Measurements from ENCODE around the gene BSDC1.

Gene BSDC1

DNA sequence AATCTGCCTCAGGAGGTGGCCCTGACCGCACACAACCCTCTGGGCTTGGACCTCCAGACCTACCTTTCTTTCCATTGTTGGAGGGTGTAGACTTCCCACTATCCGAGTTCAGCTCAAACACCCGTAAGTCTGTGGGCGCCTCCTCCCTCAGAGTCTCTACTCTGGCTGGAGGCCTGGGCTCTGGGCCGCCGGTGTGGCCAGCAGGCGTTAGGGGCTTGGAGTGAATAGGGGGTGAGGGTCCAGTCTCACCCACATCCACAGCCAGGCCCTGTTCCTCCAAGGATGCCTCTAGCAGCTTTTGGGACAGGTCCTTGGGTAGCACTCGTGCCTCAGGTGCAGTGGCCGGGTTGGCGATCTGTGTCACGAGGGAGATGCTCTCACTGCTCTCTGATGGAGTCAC, 18.0 kb downstream of the BSDC1 start:
- TF ChIP-seq ZFX (IDR thresholded peaks at IDR 0.05): no peak
- TF ChIP-seq, protein P1, sequence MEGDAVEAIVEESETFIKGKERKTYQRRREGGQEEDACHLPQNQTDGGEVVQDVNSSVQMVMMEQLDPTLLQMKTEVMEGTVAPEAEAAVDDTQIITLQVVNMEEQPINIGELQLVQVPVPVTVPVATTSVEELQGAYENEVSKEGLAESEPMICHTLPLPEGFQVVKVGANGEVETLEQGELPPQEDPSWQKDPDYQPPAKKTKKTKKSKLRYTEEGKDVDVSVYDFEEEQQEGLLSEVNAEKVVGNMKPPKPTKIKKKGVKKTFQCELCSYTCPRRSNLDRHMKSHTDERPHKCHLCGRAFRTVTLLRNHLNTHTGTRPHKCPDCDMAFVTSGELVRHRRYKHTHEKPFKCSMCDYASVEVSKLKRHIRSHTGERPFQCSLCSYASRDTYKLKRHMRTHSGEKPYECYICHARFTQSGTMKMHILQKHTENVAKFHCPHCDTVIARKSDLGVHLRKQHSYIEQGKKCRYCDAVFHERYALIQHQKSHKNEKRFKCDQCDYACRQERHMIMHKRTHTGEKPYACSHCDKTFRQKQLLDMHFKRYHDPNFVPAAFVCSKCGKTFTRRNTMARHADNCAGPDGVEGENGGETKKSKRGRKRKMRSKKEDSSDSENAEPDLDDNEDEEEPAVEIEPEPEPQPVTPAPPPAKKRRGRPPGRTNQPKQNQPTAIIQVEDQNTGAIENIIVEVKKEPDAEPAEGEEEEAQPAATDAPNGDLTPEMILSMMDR (conservative IDR thresholded peaks at IDR 0.05): no peak
- no peak overlapping the region for H3K27ac ChIP-seq

DNA sequence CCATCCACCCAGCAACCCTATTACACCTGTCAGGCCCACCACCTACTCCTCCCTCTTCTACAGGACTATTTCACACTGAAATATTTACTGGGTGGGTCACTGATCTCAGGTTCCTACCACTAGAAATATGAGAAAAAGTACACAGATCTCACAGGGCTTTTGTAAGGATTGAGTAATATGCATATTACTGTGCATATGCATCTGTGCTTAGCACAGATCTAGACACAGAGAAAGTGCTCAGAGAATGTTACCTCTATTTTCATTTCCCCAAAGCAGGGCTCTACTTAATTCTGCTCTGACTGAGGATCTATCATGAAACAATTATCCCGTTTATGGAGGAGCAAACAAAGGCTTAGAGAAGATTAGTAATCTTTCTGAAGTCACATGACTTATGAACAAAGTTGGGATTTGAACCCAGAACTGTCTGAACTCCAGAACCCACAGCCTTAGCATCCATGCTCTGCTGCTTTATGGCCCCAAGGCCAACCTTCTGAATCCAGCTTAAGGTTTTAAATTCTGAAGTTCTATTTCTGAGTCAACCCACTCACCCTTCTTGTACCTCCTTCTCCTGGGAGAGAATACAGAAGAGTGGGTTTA, 20.1 kb downstream of the BSDC1 start:
- no peak for TF ChIP-seq ZFX (IDR thresholded peaks at IDR 0.05)
- TF ChIP-seq, protein P1 (conservative IDR thresholded peaks at IDR 0.05): no peak
- H3K27ac ChIP-seq: no peak overlapping the region

DNA sequence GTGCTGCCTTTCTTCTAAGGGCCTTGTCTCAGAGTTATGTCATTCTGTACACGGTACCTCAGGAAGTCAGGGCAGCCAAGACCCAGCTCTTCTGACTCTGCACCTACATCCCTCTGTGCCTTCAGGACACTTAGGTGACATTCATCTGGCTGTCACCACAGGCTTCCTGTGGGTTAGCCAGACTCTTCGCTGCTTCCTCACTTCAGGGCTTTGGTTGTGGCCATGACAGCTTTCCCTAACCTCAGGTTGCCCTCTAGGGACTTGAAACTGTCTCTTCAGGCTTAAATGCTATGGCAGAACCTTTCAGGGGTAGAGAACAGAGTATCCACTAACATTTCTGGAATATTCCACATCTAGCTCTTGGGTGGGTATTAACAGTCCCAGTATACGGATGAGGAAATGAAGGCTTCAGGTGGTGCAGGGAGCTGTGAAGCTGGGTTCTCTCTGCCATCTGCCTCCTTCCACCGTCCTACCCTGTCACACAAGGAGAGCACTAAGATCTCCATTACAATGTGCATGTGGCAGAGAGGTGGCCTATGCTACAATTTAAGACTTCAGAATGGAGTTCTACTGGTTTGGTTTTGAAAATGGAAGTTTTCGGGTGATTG, 22.0 kb downstream of the BSDC1 start:
- TF ChIP-seq ZFX (IDR thresholded peaks at IDR 0.05): no peak
- TF ChIP-seq, protein P1 (conservative IDR thresholded peaks at IDR 0.05): no peak
- no peak overlapping the region for H3K27ac ChIP-seq

DNA sequence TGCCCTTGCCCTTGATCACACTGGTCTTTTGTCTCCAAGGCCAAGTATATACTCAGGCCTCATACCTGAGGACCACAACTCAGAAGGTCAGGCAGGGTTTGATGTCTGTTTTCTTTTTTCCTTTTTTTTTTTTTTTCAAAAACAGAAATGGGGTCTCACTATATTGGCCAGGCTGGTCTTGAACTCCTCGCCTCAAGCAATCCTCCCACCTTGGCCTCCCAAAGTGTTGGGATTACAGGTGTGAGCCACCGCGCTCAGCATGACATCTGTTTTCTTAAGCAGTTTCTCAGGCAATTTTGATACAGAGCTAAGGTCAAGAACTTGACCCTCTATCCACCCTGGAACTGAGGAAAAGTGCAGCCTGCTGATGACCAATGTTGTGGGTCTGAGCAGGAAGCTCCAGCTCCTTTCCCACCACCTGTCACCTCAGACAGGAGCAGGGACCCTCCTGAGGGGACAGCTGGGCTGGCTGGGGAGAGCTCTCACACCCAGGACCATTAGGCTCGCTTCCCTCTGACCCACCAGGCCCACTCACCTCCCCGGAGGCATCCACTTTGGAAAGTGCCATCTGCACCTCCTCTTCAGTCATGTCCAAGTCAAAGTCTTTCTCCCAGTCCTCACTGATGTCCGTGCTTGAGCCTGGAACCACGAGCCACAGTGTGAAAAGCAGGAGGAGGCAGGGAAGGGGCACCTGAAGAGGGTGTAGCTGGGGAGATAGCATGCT, 26.2 kb downstream of the BSDC1 start:
- TF ChIP-seq, protein P1 (conservative IDR thresholded peaks at IDR 0.05): no peak
- TF ChIP-seq ZFX (IDR thresholded peaks at IDR 0.05): no peak

DNA sequence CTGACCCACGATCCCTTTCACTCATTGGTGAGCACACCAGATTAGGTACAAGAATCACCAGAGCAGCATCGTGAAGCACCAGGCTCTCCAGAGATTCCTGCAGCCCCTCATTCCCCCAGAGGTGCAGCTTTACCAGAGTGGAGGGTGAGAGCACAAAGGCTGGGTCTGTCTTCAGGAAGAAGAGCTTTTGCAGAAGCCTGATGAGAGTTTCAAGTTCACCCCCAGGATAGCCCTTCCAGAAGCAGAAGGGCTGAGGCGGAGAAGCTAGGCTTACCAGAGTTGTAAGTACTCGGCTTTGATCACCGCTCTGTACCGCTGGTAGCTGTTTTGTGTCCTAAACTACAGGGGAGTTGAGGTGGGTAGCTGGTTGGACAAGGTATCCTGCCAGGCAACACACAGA, 28.8 kb downstream of the BSDC1 start:
- H3K27ac ChIP-seq: no peak overlapping the region
- TF ChIP-seq, protein P1 (conservative IDR thresholded peaks at IDR 0.05): no peak
- TF ChIP-seq ZFX (IDR thresholded peaks at IDR 0.05): no peak

More for the DNA sequence above, 26.2 kb downstream of the BSDC1 start:
- H3K27ac ChIP-seq: no peak overlapping the region

DNA sequence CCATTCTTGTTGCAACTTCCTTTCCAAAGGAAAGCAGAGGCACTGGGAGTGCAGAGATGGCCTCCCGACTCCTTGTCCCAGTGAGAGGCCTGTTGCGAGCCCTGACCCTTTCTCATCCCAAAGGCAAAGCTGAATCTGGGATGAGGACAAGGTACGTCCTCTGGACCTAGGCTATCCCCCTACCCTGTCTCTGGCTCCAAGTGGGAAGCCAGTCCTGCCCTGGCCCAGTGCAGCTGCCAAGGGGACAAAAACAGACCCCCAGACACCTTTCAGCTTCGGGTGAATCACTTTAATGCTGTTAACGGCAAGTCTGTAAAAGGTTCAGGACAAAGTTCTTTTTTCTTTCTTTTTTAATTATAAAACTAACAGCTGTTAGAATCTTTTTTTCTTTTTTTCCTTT, 29.4 kb downstream of the BSDC1 start:
- H3K27ac ChIP-seq: no peak overlapping the region
- TF ChIP-seq ZFX (IDR thresholded peaks at IDR 0.05): no peak

DNA sequence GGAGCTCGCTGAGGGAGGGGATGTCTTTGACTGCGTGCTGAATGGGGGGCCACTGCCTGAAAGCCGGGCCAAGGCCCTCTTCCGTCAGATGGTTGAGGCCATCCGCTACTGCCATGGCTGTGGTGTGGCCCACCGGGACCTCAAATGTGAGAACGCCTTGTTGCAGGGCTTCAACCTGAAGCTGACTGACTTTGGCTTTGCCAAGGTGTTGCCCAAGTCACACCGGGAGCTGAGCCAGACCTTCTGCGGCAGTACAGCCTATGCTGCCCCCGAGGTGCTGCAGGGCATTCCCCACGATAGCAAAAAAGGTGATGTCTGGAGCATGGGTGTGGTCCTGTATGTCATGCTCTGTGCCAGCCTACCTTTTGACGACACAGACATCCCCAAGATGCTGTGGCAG, 30.5 kb downstream of the BSDC1 start:
- no peak for TF ChIP-seq ZFX (IDR thresholded peaks at IDR 0.05)
- H3K27ac ChIP-seq: no peak overlapping the region

DNA sequence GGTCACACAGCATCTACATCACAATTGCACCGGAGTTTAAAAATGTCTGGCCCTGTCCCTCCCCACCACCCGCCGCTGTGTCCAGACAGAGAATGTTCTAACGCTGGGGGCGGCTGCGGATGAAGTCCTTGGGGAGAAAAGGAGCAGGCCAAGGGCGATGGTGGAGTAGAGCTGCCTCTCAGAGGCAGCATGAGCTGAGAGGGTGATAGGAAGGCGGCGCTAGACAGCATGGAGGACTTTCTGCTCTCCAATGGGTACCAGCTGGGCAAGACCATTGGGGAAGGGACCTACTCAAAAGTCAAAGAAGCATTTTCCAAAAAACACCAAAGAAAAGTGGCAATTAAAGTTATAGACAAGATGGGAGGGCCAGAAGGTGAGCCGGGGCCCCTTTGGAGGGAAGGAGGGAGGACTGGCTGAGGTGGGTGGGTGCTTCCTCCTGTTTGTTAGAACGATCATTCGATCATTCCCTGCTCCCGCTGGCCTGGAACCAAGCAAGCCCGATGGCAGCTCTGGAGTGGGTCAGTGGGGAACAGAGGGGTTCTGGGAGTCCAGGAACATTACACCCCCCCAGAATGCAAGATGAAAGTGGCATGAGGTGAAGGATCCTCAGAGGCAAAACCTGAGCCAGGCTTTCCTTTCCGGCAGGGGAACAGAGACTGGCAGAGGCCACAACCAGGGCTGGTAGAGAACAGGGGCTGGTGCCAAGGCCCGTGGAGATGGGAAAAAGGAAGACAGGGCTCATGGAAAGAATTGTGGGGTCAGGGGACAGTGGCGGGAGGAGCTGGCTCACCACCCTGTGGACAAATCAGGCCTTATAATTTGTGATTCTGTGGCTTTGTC, 31.5 kb downstream of the BSDC1 start, which contains the start of the genes FAM229A and TSSK3:
TSS of gene FAM229A (minus strand) at position 12 of the 840 bp plus-strand sequence. CDS start 394 bp downstream, outside the sequence.
TSS of gene TSSK3 (plus strand) at position 66 of the 840 bp plus-strand sequence. CDS start at position 229, 163 bp downstream.
- TF ChIP-seq, protein P1 (conservative IDR thresholded peaks at IDR 0.05): no peak
- TF ChIP-seq ZFX (IDR thresholded peaks at IDR 0.05): no peak
- no peak within 1 kb of the TSS for H3K27ac ChIP-seq
